ENCODE measurements around the gene ATP6V1B1.

The ATP6V1B1 gene

GRCh38 chr2:70921031-70921430, 14.7 kb upstream of the ATP6V1B1 start:
- TF ChIP-seq TAF1 (IDR thresholded peaks at IDR 0.05; ENCODE audit: borderline replicate concordance, low read depth, low read length) (no peak), POLR2A (IDR thresholded peaks at IDR 0.05; ENCODE audit: low read depth, low read length) (no peak), POLR2AphosphoS5 (IDR thresholded peaks at IDR 0.05; ENCODE audit: low read depth, low read length) (no peak)
- no peak for DNase-seq (ENCODE audit: insufficient read length)
- no peak for FAIRE-seq

- FAIRE-seq (no peak), DNase-seq (ENCODE audit: insufficient read length) (no peak)
- TF ChIP-seq POLR2A (IDR thresholded peaks at IDR 0.05; ENCODE audit: low read depth, low read length), result no peak
- no peak for TF ChIP-seq TAF1 (IDR thresholded peaks at IDR 0.05; ENCODE audit: borderline replicate concordance, low read depth, low read length)
- TF ChIP-seq POLR2AphosphoS5 (IDR thresholded peaks at IDR 0.05; ENCODE audit: low read depth, low read length), result no peak
These were observed 13.9 kb upstream of the ATP6V1B1 start for GRCh38 chr2:70921839-70922234.

DNA sequence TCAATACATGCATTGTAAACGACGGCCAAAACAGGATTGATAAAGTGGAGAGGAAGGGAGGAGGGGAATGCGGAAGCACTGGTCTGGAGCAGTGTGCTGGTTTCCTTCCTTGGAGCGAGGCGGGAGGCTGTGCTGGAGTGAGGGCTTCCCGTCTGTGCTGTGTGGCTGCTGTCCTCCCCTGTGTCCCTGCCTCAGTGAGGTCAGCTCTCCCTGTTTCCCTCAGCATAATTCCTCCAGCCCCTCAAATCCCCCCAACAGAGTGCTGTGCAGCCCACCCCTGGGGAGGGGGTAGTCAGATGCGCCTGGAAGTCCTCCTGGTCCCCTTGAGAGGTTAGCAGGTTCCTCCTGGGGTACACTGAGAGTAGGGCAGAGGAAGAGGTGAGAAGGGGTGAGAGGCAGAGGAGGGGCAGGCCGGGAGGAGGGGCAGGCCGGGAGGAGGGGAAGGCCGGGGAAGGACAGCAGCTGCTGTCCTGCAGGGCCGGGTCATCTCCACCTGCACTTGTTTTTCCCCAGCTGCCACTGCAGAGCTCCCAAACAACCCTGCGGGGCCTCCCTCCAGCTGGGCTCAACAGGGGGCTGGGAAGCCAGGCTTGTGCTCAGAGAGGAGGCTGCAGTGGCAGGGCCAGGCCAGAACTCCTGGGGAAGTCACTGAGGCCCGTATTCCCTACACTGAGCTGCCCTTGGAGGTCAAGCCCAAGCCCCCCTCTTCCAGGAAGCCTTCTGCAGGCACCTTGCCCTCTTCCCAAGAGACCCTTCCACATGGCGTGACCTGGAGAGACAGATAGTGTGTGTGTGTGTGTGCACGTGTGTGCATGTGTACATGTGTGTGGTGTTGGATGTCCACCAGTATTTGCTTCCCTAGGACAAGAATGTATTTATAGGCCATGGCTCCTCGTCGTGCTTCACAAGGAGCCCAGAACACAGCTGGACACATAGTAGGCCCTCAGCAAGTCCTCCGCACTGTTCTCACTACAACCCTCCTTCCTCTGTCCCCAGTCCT, 13.2 kb upstream of the ATP6V1B1 start:
- DNase-seq (ENCODE audit: insufficient read length), result no peak
- no peak for FAIRE-seq
- TF ChIP-seq TAF1 (IDR thresholded peaks at IDR 0.05; ENCODE audit: borderline replicate concordance, low read depth, low read length) (no peak), POLR2A (IDR thresholded peaks at IDR 0.05; ENCODE audit: low read depth, low read length) (no peak), POLR2AphosphoS5 (IDR thresholded peaks at IDR 0.05; ENCODE audit: low read depth, low read length) (no peak)

GRCh38 chr2:70923378-70924015, 12.2 kb upstream of the ATP6V1B1 start:
- DNase-seq (ENCODE audit: insufficient read length) (no peak), FAIRE-seq (no peak)
- TF ChIP-seq TAF1 (IDR thresholded peaks at IDR 0.05; ENCODE audit: borderline replicate concordance, low read depth, low read length), result no peak
- TF ChIP-seq POLR2AphosphoS5 (IDR thresholded peaks at IDR 0.05; ENCODE audit: low read depth, low read length), result no peak
- TF ChIP-seq POLR2A (IDR thresholded peaks at IDR 0.05; ENCODE audit: low read depth, low read length), result no peak

DNA sequence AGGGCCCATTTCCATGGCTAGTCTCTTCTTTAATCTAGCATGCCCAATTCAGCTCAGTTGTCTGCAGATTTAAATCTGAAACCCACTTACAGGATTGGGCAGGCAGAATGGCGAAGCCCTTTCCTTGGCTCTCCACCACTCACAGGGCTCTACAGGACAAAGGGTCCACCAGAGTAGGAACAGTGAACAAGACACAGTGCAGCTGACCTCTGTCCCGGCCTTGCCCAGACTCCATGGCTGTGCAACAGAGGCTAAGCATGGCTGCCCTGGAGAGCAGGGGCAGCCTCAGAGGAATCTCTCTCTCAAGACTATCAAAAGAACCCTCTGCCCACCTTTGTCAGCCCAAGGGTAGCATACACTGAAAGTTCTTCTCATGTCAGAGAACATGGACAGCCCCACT, 9.7 kb upstream of the ATP6V1B1 start:
- DNase-seq (ENCODE audit: insufficient read length), result no peak
- TF ChIP-seq POLR2A (IDR thresholded peaks at IDR 0.05; ENCODE audit: low read depth, low read length), result no peak
- no peak for TF ChIP-seq TAF1 (IDR thresholded peaks at IDR 0.05; ENCODE audit: borderline replicate concordance, low read depth, low read length)
- no peak for TF ChIP-seq POLR2AphosphoS5 (IDR thresholded peaks at IDR 0.05; ENCODE audit: low read depth, low read length)
- FAIRE-seq, result no peak

GRCh38 chr2:70927138-70927537, 8.6 kb upstream of the ATP6V1B1 start:
- TF ChIP-seq TAF1 (IDR thresholded peaks at IDR 0.05; ENCODE audit: borderline replicate concordance, low read depth, low read length) (no peak), POLR2AphosphoS5 (IDR thresholded peaks at IDR 0.05; ENCODE audit: low read depth, low read length) (no peak)
- no peak for FAIRE-seq
- no peak for DNase-seq (ENCODE audit: insufficient read length)

- no peak for TF ChIP-seq TAF1 (IDR thresholded peaks at IDR 0.05; ENCODE audit: borderline replicate concordance, low read depth, low read length)
- no peak for TF ChIP-seq POLR2AphosphoS5 (IDR thresholded peaks at IDR 0.05; ENCODE audit: low read depth, low read length)
- no peak for TF ChIP-seq POLR2A (IDR thresholded peaks at IDR 0.05; ENCODE audit: low read depth, low read length)
- DNase-seq (ENCODE audit: insufficient read length), result no peak
- no peak for FAIRE-seq
These were observed 8.1 kb upstream of the ATP6V1B1 start for GRCh38 chr2:70927641-70928040.

DNA sequence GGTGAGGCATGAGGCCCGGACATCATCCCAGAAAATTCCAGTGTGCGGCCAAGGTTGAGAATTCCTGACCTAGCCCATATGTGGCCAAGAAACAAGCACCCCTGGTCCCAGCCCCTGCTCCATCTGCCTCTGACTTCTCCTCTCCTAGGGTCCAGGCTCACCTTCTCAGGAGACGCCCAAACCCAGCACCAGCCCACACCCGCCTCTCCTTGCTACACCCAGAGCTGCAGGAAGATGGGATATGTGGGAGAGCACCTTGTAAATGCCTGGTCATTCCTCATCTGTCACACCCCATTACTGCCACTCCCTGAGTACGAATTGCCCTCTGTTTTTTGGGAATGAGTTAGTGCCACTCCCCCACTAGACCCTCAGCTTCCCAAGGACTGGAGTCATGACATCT, 7.3 kb upstream of the ATP6V1B1 start:
- DNase-seq (ENCODE audit: insufficient read length), result no peak
- TF ChIP-seq POLR2AphosphoS5 (IDR thresholded peaks at IDR 0.05; ENCODE audit: low read depth, low read length) (no peak), POLR2A (IDR thresholded peaks at IDR 0.05; ENCODE audit: low read depth, low read length) (no peak), TAF1 (IDR thresholded peaks at IDR 0.05; ENCODE audit: borderline replicate concordance, low read depth, low read length) (no peak)
- no peak for FAIRE-seq

DNA sequence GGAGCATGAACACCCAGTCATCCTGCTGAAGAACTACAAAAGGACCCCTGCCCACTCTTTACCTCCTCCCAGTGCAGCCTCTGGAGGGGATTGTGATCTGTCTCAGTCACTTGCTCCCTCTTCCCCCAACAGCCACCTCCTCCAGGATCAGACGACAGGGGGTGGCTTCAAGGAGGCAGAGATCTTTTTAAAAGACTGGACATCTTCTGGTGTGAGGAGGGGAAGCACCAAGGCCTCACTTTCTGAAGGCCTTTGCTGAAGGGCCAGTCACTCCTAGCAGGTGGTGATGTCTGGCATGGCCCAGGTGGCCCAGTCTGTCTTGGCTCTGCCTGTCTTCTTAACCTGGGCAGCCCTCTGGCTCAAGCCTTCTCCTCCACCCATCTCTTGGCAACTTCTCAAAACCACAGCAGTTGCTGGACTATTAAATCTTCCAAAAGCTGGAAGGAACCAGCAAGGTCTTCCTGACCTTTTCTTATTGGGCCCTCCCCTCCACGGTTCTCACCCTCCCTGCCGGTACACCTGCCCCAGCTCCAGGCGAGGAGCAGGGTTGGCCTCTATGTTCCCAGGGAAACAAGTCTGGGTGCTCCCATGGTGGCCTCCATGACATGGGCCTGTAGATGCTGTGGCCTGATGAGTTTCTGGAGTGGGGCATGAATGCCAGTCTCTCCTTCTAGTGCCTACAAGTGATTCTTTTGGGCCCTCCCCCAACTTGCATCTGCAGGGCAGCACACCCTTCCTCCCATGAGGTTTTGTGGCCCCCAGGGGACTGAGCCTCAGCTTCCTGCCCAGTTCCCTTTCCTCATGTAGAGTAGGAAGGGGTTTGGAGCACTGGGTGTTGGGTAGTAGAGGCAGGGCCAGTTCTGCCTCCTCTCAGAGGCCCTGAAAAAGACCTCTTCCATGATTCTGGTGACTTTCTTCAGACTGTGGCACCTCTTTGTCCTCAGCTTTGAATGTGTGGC, 5.0 kb upstream of the ATP6V1B1 start:
- DNase-seq (ENCODE audit: insufficient read length) (no peak), FAIRE-seq (no peak)
- TF ChIP-seq POLR2A (IDR thresholded peaks at IDR 0.05; ENCODE audit: low read depth, low read length) (no peak), POLR2AphosphoS5 (IDR thresholded peaks at IDR 0.05; ENCODE audit: low read depth, low read length) (no peak), TAF1 (IDR thresholded peaks at IDR 0.05; ENCODE audit: borderline replicate concordance, low read depth, low read length) (no peak)

- no peak for TF ChIP-seq TAF1 (IDR thresholded peaks at IDR 0.05; ENCODE audit: borderline replicate concordance, low read depth, low read length)
- no peak for TF ChIP-seq POLR2AphosphoS5 (IDR thresholded peaks at IDR 0.05; ENCODE audit: low read depth, low read length)
- no peak for TF ChIP-seq POLR2A (IDR thresholded peaks at IDR 0.05; ENCODE audit: low read depth, low read length)
- DNase-seq (ENCODE audit: insufficient read length), result no peak
- no peak for FAIRE-seq
These were observed 4.2 kb upstream of the ATP6V1B1 start for GRCh38 chr2:70931376-70932000.

Data from GM12892 (cell line).